Measurements from ENCODE around the gene PDIA2. TPM values are rescaled to one million over a fixed set of nuclear protein-coding genes. Genes with fewer than 3 reads are reported as not detected.
"Not testable (repeated sequence)": the region's sequence is repeated elsewhere in the genome, so short reads cannot be mapped to it uniquely, and the experiment has no call there.

Gene PDIA2
- not detected for polyA plus RNA-seq (2012; ENCODE audit: insufficient read depth, insufficient read length)

GRCh38 chr16:283033-283805 is at the start of gene PDIA2:
Gene PDIA2, plus strand, starts transcription at chr16:283164. Its CDS starts 6 bp downstream, at chr16:283170.
- no peak within 1 kb of the TSS for H3K4me3 ChIP-seq (ENCODE audit: low read length)
- DNase-seq (ENCODE audit: low read depth, low spot score), result no peak

- H3K4me3 ChIP-seq (ENCODE audit: low read length), result peak within 1 kb of the TSS; percentile 87
- DNase-seq (ENCODE audit: low read depth, low spot score), result peak; percentile 81
Observed at GRCh38 chr16:234468-235305, 48.3 kb upstream of the PDIA2 start, which contains the start of gene FAM234A. Gene FAM234A, plus strand, starts transcription at chr16:234821. Its CDS starts 19,593 bp downstream, at chr16:254414.

- no peak overlapping the region for H3K4me3 ChIP-seq (ENCODE audit: low read length)
- DNase-seq (ENCODE audit: low read depth, low spot score), result no peak
Observed at GRCh38 chr16:239948-240277, 43.1 kb upstream of the PDIA2 start.

- DNase-seq (ENCODE audit: low read depth, low spot score), result no peak
- no peak overlapping the region for H3K4me3 ChIP-seq (ENCODE audit: low read length)
Observed at GRCh38 chr16:240559-240958, 42.4 kb upstream of the PDIA2 start.

GRCh38 chr16:242281-242680 is 40.7 kb upstream of the PDIA2 start:
- no peak for DNase-seq (ENCODE audit: low read depth, low spot score)
- H3K4me3 ChIP-seq (ENCODE audit: low read length), result no peak overlapping the region

GRCh38 chr16:243348-243747 is 39.6 kb upstream of the PDIA2 start:
- DNase-seq (ENCODE audit: low read depth, low spot score), result no peak
- no peak overlapping the region for H3K4me3 ChIP-seq (ENCODE audit: low read length)

- no peak overlapping the region for H3K4me3 ChIP-seq (ENCODE audit: low read length)
Observed at GRCh38 chr16:245105-245504, 37.9 kb upstream of the PDIA2 start.

GRCh38 chr16:247027-247426 is 35.9 kb upstream of the PDIA2 start:
- no peak for DNase-seq (ENCODE audit: low read depth, low spot score)
- H3K4me3 ChIP-seq (ENCODE audit: low read length), result no peak overlapping the region

More at GRCh38 chr16:245105-245504, 37.9 kb upstream of the PDIA2 start:
- DNase-seq (ENCODE audit: low read depth, low spot score), result no peak

- H3K4me3 ChIP-seq (ENCODE audit: low read length), result no peak overlapping the region
- no peak for DNase-seq (ENCODE audit: low read depth, low spot score)
Observed at GRCh38 chr16:249431-249830, 33.5 kb upstream of the PDIA2 start.

- no peak for DNase-seq (ENCODE audit: low read depth, low spot score)
- no peak overlapping the region for H3K4me3 ChIP-seq (ENCODE audit: low read length)
Observed at GRCh38 chr16:252366-253337, 30.3 kb upstream of the PDIA2 start.

- H3K4me3 ChIP-seq (ENCODE audit: low read length), result no peak overlapping the region
Observed at GRCh38 chr16:253833-254232, 29.1 kb upstream of the PDIA2 start.

GRCh38 chr16:254461-254860 is 28.5 kb upstream of the PDIA2 start:
- H3K4me3 ChIP-seq (ENCODE audit: low read length), result no peak overlapping the region
- DNase-seq (ENCODE audit: low read depth, low spot score), result no peak

More at GRCh38 chr16:253833-254232, 29.1 kb upstream of the PDIA2 start:
- DNase-seq (ENCODE audit: low read depth, low spot score), result no peak

GRCh38 chr16:255183-255582 is 27.8 kb upstream of the PDIA2 start:
- no peak overlapping the region for H3K4me3 ChIP-seq (ENCODE audit: low read length)

GRCh38 chr16:258091-258490 is 24.9 kb upstream of the PDIA2 start:
- DNase-seq (ENCODE audit: low read depth, low spot score); H3K4me3 ChIP-seq (ENCODE audit: low read length): not testable (repeated sequence)

More at GRCh38 chr16:255183-255582, 27.8 kb upstream of the PDIA2 start:
- no peak for DNase-seq (ENCODE audit: low read depth, low spot score)

- no peak for DNase-seq (ENCODE audit: low read depth, low spot score)
- no peak overlapping the region for H3K4me3 ChIP-seq (ENCODE audit: low read length)
Observed at GRCh38 chr16:259226-259625, 23.7 kb upstream of the PDIA2 start.

- no peak for DNase-seq (ENCODE audit: low read depth, low spot score)
- no peak overlapping the region for H3K4me3 ChIP-seq (ENCODE audit: low read length)
Observed at GRCh38 chr16:259814-260253, 23.1 kb upstream of the PDIA2 start.

GRCh38 chr16:260326-260725 is 22.6 kb upstream of the PDIA2 start:
- no peak overlapping the region for H3K4me3 ChIP-seq (ENCODE audit: low read length)
- no peak for DNase-seq (ENCODE audit: low read depth, low spot score)

GRCh38 chr16:261031-261691 is 21.8 kb upstream of the PDIA2 start:
- DNase-seq (ENCODE audit: low read depth, low spot score), result no peak
- no peak overlapping the region for H3K4me3 ChIP-seq (ENCODE audit: low read length)

Data from Jurkat, Clone E6-1 (cell line).